ENCODE measurements around the gene CIAO3.
A peak's percentile ranks its signal among the peaks of the same experiment; 100 is the strongest.

Gene CIAO3

DNA sequence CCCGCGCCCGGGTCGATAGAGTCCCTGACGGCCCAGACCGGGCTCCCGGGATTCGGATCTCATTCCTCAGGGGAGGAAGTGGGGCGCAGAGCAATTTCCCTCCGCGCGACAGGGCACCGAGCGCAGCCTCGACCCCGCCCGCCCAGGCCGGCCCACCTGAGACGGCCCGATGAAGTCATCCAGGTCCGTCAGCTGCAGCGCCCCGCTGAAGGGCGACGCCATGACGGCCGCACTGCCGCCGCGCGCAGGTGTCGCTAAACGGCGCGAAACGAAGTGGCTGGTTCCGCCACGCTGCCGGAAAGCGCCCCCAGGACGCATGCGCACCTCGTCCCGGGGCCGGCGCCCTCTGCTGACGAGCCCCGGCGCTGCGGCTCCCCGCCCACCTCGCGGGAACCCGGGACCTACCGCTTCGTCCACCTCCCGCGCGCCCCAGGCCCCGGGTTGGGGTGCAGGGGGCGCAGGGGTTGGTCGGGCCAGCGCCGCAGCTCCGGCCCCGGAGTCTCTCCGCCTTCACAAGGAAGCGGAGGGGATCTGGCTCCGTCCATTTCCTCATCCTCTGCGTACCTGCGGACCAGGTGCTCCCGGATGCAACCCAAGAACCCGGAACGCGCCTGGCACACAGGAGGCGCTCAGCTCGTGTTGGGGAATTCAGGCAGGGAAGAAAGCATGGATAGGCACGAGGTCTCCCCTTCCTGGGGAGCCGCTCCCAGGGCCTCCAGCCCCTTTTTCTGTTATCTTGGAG is at the start of gene CIAO3:
CIAO3 (minus strand) TSS at position 234 of the 742 bp plus-strand sequence; CDS start at position 222, 12 bp downstream.
- peak; percentile 74 for DNase-seq (ENCODE audit: low spot score)
- no peak for FAIRE-seq

DNA sequence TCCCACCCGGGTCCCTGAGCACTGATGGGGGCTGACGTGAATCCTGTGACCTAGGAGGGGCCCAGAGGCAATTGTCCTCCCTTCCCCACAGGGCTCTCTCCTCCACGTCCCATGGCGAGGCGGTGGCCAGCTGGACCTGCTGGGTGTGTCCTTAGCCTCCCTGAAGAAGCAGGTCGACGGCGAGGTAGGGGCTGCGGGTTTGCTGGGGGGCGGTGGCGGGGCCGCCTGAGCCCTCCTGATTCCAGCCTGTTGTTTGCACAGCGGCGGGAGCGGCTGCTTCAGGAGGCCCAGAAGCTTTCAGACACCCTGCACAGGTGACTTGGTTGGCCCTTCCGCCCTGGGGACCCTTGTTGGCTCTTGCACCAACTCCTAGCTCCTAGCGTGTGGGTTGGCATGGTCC is 49.3 kb upstream of the CIAO3 start:
- no peak for FAIRE-seq
- no peak for DNase-seq (ENCODE audit: low spot score)

DNA sequence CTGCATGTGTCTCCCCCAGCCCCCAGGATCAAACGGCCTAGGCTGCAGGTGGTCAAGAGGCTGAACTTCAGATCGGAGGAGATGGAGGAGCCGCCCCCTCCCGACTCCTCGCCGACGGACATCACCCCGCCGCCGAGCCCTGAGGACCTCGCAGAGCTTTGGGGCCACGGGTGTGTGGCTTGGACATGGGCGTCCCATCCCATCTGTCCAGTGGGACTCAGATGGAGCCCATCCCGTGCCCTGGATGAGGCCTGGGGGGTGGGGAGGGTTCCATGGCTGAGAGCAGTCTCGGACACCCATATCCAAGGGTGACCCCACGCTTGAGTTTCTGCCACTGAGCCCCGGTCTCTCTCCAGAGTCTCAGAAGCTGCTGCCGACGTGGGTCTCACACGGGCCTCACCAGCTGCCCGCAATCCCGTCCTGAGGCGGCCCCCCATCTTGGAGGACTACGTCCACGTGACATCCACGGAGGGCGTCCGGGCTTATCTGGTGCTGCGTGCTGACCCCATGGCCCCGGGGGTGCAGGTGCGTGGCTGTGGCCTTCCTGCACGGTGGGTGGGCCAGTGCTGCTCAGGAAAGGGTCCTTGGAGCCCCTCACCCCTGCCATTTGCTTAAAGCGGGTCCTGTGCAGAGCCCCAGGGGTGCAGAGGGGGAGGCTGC is 48.5 kb upstream of the CIAO3 start:
- DNase-seq (ENCODE audit: low spot score) (no peak), FAIRE-seq (no peak)

DNA sequence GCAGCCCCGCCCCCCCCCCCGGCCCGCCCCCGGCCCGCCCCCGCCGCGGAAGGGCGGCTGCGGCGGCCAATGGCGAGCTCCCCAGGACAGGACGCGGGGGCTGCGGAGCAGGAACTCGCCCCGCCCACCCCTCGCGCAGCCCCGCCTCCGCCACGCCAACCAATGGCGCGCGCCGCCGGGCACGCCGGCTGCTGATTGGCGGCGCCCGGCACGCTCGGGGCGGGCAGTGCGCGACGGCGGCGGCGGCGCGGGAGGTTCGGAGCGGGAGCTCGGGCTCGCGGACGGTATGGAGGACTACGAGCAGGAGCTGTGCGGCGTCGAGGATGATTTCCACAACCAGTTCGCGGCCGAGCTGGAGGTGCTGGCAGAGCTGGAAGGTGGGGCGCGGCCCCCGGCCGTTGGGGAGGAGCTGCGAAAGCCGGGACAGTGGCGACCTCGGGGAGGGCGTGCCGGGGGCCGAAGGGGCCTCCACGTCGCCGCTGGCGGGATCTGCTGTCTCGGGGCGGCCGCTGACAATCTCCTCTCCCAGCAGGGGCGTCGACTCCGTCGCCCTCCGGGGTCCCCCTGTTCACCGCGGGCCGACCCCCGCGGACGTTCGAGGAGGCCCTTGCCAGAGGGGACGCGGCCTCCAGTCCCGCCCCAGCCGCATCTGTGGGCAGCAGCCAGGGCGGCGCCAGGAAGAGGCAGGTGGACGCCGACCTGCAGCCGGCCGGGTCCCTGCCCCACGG is 47.8 kb upstream of the CIAO3 start, which contains the start of gene CHTF18:
CHTF18 (plus strand) TSS at position 222 of the 728 bp plus-strand sequence; CDS start at position 287, 65 bp downstream.
- FAIRE-seq (no peak), DNase-seq (ENCODE audit: low spot score) (peak; percentile 73)

DNA sequence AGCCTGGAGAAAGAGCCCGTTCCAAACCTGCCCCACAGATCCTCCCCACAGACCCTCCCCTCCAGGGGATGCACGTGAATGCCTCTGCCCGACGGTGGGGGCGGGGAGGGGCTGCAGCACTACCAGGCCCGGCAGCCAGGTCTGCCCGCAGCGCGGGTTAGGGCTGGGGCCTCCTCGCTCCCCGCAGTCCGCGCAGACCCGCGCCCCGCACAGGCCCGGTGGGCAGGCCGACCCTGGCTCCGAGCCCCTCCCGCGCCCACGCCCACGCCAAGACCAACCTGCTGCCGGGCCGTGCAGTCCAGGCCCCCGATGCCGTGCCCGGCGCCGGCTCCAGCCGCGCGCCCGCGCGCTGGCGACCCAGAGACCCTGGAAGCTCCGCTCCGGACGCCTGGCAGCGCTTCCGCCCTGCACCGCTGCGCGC is 47.2 kb upstream of the CIAO3 start, which contains the start of gene RPUSD1:
RPUSD1 (minus strand) TSS at position 404 of the 421 bp plus-strand sequence. CDS start 644 bp downstream, outside the sequence.
- DNase-seq (ENCODE audit: low spot score) (no peak), FAIRE-seq (no peak)

DNA sequence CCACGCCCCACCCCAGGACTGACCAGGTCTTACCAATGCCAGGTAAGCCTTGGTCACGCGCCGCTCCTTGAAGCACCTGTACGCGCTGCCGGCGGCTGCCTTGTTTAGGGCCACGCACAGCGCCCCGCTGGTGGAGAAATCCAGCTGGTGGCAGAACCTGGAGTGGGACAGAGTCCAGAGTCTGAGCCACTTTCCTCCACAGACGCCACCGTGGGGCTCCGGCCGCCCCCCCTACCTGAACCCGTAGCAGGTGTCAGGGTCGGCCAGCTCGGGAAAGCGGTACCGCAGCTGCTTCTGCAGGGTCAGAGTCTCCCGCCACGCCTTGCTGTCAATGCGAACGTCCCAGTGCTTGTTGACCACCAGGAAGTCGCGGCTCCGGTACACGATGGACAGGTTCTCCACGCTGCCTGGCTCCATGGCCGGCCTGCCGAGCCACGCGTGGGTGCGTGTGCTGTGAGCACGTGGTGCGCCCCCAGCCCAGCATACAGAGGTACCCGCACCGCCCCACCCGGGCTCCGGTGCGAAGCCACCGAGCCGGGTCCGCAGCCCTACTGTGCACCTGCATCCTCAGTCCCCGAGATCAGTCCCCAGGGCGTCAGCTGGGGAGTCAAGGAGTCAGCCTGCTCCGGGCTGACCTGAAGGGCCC is 46.6 kb upstream of the CIAO3 start:
- FAIRE-seq (no peak), DNase-seq (ENCODE audit: low spot score) (no peak)

DNA sequence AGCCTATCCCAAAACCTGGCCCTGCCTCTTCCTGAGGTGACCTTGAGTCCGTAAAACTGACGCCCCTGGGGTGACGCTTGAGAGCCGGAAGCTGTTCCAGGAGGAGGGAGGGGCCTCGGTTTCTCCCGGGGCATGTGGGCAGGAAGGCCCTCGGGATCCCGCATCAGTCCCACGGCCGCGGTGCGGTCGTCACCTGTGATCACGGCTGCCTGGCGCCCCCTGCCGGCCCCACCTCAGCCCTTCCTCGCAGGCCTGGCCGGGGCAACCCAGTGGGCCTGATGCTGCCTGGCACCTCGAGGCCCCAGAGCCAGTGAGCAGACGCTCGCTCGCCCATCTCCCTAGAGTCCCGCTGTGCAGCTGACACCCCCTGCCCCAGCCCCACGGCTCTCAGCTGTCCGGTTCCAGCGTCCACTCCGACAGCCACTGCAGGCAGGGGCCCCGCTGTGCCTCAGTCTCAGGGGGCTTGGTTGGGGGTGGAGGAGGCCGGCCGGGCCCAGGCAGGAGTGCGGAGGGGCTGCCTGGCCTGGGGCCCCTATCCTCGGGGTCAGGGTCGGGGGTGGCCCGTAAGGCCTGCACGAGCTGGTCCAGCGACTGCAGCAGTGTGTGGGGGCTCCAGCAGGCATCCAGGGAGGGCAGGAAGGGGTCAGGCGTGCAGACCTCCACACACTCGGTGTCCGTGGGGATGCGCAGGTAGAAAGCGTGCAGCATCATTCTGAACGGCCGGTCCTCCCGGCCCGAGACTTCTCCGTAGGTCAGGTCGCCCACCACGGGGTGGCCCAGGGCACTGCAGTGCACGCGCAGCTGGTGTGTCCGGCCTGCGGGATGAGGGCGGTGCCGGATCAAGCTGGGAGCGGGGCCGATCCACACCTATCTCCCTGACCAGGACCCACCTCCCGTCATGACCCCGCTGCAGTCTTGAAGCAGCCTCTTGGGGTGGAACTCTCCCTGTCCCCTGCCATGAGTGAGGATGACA is 45.1 kb upstream of the CIAO3 start:
- FAIRE-seq (no peak), DNase-seq (ENCODE audit: low spot score) (peak; percentile 20)

DNA sequence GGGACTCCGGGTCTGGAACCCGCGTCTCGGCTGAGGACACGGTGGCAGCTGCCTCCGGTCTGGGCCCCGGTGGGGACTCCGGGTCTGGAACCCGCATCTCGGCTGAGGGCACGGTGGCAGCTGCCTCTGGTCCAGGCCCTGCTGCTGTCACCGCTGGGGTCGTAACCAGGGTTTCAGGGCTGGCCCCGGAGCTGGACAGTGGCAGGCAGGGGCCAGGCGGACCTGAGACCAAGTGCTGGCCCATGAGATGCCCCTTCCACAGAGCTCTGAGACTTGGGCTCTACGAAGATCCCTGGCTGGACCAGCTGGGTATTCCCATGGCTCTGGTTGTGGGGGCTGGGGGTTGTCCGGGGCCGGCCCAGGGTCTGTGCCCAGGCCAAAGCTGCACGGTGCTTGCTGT is 43.6 kb upstream of the CIAO3 start:
- no peak for FAIRE-seq
- no peak for DNase-seq (ENCODE audit: low spot score)

DNA sequence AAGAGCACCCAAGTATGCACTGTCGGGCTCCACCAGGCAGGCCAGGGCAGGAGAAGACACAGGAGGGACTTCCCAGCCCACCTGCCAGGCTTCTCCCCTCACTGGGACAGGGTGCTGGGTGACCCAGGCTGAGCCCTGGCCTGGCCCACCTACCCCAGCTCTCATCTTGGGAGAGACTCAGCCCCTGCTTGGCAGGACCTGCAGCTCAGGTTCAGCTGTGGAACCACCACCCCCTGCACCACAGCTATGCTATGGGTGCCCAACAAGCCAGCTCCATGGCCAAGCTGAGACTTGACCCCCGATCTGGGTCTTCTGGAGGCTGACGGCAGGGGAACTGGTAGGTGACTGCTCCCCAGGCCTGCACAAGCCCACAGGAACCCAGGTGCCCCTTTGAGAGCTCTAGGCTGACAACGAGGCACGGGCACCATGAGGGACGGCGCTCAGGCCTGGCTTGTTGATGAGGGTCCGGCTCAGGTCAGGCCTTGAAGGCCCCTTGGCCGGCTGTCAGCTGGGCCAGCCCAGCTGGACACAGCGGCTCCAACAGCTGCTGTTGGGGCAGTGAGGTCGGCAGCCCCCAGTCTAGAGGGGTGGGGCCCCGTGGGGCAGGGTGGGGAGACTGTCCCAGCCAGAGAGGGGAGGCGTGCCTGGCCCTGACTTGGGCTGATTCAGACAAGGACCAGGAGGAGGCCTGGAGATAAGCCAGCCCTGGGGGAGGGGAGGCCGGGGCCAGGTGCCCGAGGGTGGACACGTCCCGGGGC is 42.8 kb upstream of the CIAO3 start:
- no peak for DNase-seq (ENCODE audit: low spot score)
- no peak for FAIRE-seq

DNA sequence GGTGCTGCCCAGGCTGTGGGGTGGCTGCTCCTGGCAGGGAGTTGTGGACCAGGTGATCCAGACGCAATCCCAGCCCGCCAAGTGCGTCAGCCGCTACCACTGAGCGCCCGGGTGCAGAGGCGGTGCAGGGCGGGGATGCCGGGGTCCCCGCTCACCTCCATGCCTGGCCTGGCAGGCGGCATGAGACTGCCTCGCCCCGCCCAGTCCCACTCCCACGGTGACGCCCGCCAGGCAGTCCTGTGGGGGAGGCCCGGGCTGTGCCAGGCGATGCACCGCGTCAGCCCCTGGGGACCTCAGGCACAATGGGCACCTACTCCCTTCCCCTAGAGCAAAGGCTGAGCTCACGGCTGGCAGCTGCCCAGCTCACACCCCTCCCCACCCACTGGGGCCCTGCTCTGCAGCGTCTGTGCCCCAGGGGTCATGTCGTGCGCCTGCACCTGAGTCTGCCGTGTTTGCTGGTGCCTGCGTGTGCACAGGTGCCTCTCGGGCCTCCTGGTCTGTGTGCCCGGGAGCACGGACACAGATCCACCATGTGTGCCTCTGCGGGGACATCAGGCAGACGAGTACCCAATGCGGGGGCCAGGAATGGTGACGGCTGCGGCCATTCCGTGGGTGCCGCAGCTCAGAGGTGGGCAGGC is 42.1 kb upstream of the CIAO3 start:
- FAIRE-seq (no peak), DNase-seq (ENCODE audit: low spot score) (no peak)

DNA sequence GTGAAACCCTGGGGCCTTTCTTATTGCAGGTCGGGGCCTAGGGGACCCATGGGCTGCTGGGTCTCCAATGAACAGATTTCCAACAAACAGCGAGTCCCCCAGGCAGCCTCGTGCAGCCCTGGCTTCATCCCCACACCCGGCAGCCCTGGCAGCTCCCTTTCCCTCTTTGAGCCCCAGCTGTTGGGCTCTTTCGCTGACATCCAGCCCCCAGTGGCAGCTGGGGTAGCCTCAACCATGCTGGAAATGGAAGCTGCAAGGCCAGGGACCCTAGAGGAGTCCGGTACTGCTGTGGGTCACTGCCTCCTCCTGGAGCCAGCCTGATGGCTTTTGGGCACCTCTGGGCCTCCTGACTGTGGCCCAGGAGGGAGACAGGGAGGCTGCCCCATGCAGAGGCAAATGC is 41.5 kb upstream of the CIAO3 start:
- no peak for FAIRE-seq

DNA sequence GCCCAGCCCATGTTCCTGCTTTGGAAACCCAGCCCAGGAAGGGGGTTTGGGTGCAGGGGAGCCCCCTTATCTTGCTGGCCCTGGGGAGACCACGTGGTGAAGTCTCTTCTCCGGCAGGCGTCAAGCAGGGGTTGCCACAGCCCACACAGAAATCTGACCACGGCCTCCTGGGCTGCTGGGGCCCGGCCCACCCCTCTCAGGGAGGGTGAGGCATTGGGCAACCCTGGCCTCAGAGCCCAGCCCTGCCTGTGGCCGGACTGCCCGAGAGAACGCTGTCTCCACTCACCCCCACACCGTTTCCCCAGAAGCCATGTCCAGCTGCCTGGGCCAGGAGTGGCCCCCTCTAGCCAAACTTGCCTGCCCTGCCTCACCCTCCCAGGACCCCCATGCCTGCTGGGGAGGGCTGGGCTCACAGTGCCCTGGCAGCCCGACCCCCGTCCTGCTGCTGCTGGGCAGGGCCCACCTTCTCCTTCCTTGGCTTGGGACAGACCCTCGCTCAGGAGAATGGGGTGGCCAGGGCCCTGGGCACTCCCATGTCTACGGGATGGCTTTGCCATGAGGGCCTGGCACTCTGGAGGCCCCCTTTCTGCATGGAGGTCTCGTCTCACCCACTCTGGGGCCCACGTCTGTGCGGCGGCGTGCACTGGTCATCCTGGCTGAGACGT is 40.7 kb upstream of the CIAO3 start:
- FAIRE-seq (no peak), DNase-seq (ENCODE audit: low spot score) (no peak)

More for the DNA sequence above, 41.5 kb upstream of the CIAO3 start:
- no peak for DNase-seq (ENCODE audit: low spot score)

DNA sequence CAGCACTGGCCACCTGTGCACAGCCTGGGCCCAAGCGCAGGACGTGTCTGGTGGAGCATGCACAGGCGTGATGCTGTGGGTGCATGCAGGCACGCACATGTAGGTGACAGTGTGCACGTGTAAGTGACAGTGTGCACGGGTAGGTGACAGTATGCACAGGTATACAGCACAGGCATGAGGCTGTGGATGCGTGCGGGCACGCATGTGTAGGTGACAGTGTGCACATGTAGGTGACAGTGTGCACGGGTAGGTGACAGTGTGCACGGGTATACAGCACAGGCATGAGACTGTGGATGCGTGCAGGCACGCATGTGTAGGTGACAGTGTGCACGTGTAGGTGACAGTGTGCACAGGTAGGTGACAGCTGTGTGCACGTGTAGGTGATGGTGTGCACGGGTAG is 39.5 kb upstream of the CIAO3 start:
- no peak for DNase-seq (ENCODE audit: low spot score)
- FAIRE-seq: no peak

DNA sequence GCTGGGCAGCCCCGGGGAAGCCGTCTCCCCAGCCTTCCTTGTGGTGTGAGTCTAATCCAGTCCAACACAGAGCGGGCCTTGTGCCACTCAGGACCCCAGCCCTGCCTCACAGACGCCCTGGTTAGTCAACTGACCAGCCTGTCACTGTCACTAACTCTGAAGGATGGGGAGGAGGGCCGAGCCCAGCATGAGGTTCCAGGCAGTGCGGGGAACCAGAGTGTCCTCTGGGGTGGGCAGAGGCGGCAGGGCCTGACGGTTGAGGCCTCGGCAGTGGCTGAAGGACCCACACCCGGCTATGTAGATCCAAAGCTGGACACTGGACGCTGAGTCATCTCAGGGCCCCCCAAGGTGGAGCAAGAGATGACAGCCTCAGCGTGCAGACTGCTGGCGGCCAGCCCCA is 38.8 kb upstream of the CIAO3 start:
- FAIRE-seq (no peak), DNase-seq (ENCODE audit: low spot score) (no peak)

DNA sequence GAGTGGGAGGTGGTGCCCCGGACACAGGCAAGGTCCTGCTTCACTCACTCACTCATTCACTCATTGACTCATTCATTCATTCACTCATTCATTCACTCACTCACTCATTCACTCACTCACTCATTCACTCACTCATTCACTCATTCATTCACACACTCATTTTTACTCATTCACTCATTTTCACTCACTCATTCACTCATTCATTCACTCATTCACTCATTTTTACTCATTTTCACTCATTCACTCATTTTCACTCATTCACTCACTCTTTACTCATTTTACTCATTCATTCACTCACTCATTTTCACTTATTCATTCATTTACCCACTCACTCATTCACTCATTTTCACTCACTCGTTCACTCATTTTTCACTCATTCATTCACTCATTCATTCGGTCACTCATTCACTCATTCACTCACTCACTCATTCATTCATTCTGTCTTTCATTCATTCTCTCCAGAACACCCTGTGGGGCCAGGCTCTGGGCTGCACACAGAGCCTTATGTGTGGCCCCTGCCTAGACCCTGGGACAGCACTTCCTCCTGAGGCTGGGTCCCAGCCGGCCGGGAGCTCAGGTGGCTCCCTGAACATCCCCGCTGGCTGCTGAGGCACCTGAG is 38.2 kb upstream of the CIAO3 start:
- no peak for DNase-seq (ENCODE audit: low spot score)
- FAIRE-seq: no peak

DNA sequence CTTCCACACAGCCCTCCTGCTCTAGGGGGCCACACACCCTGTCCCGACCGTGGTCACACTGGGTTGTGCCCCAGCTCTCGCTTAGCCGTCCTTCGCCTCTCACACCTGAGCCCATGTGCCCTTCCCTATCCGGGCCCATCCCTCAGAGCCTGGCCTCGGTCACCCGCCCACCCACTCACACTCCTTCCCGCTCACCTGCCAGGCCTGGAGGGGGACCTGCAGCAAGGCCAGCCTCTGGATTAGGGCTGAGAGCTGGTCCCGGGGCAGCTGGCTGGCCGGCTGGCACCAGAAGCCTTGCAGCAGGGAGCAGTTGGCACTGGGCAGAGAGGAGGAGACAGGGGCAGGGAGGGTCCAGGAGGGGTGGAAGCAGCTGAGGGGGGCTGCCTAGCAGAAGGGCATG is 37.6 kb upstream of the CIAO3 start:
- no peak for FAIRE-seq
- DNase-seq (ENCODE audit: low spot score): no peak

DNA sequence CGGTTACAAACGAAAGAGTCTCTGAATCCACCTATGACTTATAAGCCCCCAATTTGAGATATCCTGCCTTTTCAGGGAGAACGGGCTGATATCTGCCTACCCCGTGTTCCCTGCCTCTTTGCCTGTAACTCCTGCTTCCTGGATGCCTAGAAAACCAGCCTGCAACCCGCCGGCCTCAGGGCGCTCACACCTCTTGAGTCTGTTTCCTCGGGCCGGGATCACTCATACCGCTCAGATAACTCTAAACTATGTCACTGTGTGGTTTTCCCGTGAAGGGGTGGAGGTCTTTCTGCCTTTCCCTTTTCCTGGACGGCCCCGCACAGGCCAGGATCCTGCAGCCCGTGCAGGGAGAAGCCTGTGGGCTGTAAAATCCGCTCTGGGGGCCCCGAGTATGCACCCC is 37.0 kb upstream of the CIAO3 start:
- FAIRE-seq (no peak), DNase-seq (ENCODE audit: low spot score) (peak; percentile 34)

DNA sequence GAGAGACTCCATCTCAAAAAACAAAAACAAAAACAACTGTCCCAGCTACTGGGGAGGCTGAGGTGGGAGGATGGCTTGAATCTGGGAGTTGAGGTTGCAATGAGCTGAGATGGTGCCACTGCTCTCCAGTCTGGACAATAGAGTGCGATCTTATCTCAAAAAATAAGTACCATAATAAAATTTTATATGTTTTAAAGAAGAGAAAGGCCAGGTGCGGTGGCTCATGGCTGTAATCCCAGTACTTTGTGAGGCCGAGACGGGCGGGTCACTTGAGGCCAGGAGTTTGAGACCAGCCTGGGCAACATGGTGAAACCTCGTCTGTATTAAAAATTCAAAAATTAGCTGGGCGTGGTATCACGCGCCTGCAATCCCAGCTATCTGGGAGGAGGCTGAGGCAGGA is 36.0 kb upstream of the CIAO3 start:
- FAIRE-seq (no peak), DNase-seq (ENCODE audit: low spot score) (no peak)

Measured in RCC 7860 (cell line).